Cardiac fibroblast (primary cell): ENCODE measurements around the gene CYP46A1.

Source experiments
- DNase-seq, 2 donors: peaks; one replicate each; pipeline versions ENCODE4 v3.0.0 to v3.0.0-alpha.2; 2010; ENCODE audit warnings: low read depth in 2 of 2
- H3K4me3 ChIP-seq, 2 donors: replicated peaks in 1 of 2; 1 replicate in 1 of 2; 2 replicates in 1 of 2; pipeline ENCODE4 v1.5.1; 2011; ENCODE audit warnings: low read depth in 2 of 2, low read length in 2 of 2, mild to moderate bottlenecking in 2 of 2, moderate library complexity in 1 of 2
- CTCF ChIP-seq: IDR thresholded peaks from one replicate; pipeline ENCODE4 v1.5.1; 2011; ENCODE audit warnings: low read depth, mild to moderate bottlenecking, low read length, inconsistent platforms

CYP46A1 gene

GRCh38 chr14:99713972-99714371 is 29.9 kb downstream of the CYP46A1 start:
- H3K4me3 ChIP-seq, result no peak overlapping the region
- no peak for DNase-seq
- no peak for TF ChIP-seq CTCF

- no peak overlapping the region for H3K4me3 ChIP-seq
- no peak for TF ChIP-seq CTCF
- no peak for DNase-seq
Measured at GRCh38 chr14:99715266-99716000, 31.3 kb downstream of the CYP46A1 start.

DNA sequence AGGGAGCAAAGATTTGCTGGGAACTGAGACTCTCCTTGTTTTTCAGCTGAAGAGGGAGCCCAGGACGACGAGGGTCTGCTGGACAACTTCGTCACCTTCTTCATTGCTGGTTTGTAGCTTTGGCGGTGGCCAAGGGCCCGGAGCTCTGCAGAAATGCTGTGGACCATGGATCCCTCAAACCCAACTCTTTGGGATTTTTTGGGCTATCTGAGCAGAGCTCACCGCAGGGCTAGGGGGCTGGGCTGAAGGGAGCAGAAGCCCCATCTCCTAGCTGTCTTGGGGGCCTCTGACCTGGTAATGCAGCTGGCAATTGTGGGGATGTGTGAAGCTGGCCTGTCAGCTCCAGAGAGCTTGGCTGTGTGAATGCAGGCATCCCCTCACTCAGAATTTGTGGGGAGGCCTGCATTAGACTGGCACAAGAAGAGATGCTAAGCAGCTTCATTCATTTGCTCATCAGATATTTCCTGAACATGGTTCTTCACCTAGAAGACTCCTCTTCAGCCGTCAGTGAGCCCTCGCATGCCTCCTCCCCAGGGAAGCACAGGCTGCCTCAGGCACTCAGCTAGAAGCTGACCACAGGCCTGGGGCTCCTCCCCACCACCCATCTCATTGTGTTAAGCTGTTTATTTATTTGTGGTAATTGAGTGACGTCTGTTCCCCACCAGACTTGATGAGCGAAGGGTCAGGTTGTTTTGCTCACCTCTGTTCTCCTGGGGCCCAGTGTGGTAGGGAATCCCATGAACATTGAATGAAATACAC is 32.2 kb downstream of the CYP46A1 start:
- no peak overlapping the region for H3K4me3 ChIP-seq
- TF ChIP-seq CTCF, result no peak

GRCh38 chr14:99716850-99717681 is 33.0 kb downstream of the CYP46A1 start:
- no peak for TF ChIP-seq CTCF
- H3K4me3 ChIP-seq, result no peak overlapping the region
- DNase-seq, result no peak

More for the DNA sequence above, 32.2 kb downstream of the CYP46A1 start:
- DNase-seq, result no peak

GRCh38 chr14:99717682-99718013 is 33.5 kb downstream of the CYP46A1 start:
- H3K4me3 ChIP-seq, result no peak overlapping the region
- DNase-seq, result no peak
- no peak for TF ChIP-seq CTCF

DNA sequence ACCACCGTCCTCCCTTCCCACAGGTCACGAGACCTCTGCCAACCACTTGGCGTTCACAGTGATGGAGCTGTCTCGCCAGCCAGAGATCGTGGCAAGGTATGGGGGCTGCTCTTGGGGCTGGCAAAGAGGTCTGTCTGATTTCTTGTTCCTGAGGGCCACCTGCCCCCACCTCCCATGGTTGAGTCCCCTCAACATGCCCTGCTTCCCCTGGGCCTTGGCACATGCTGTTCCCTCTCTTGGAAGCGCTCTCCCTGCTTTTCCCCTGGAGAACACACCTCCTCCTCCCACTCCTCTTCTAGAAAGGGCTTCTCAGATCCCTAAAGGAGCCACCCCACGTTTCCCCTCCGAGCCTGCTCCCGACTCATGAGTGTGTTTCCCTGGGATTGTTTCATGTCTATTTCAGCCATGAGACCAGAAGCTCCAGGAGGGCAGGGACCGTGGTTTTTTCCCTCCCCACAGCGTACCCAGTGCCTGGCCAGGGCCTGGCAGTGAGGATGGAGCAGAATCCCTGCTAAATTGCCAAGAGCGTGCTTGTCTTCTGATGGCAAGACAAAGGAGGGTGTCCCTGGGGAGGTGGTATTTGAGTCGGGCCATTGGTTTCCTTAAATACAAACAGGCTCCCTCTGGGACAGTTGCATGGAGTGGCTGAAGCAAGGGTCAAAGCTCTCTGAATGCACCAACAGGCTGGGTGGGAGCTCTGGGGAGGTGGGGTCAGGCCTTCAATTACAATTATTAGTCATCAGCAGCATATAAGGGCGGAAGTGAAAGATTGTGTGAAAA is 34.1 kb downstream of the CYP46A1 start:
- DNase-seq, result no peak
- TF ChIP-seq CTCF, result no peak
- no peak overlapping the region for H3K4me3 ChIP-seq
